Measurements from ENCODE around the gene THSD7B. TPM values are rescaled to one million over a fixed set of nuclear protein-coding genes. Genes with fewer than 3 reads are reported as not detected.

Gene THSD7B
- total and polyA plus RNA-seq, 9 of the 15 experiments (the other 6 are each of a cell fraction or from before 2014, with no cell fraction given): not detected

- H3K9me1 ChIP-seq (ENCODE audit: control insufficient read depth, insufficient read depth, low read length): no peaks in the 10 kb centered on the region
- no peak for ATAC-seq
- BruUV-seq (replicated peaks): no TSS peak
- intact Hi-C loops (cut with micrococcal nuclease) (no loop called here), in situ Hi-C loops (cut with MboI) (no loop called here)
- no peak overlapping the region for H3K27ac ChIP-seq (ENCODE audit: extremely low read depth, low read depth, low read length)
- no peak for FAIRE-seq
- H3K4me3 ChIP-seq: no peak overlapping the region
- no peak overlapping the region for H3K9ac ChIP-seq (ENCODE audit: insufficient read depth in 1 of 2, low read depth in 2 of 2, low read length in 2 of 2)
- no peaks in the 10 kb centered on the region for H3K36me3 ChIP-seq (ENCODE audit: control insufficient read depth, insufficient read depth, low read length)
- no peaks in the 10 kb centered on the region for H4K20me1 ChIP-seq (replicated peaks; ENCODE audit: control insufficient read depth, insufficient read depth, low read length)
- no peaks in the 10 kb centered on the region for H3K79me2 ChIP-seq (ENCODE audit: control insufficient read depth, insufficient read depth, low read length)
- CTCF ChIA-PET (ENCODE audit: low intra/inter-chr PET ratio): no interaction called here
- H3K27me3 ChIP-seq (ENCODE audit: control insufficient read depth in 2 of 2, insufficient read depth in 2 of 2, low read length in 2 of 2): no peaks in the 10 kb centered on the region
- no peak for DNase-seq (ENCODE audit: extremely low read depth in 1 of 4, low spot score in 3 of 4)
- TF ChIP-seq SNAPC5 (CRISPR knock-in tag; IDR thresholded peaks at IDR 0.05): no peak
- TF ChIP-seq CBFB (CRISPR knock-in tag; IDR thresholded peaks at IDR 0.05): no peak
- H3K4me2 ChIP-seq (ENCODE audit: insufficient read depth, low read length): no peak overlapping the region
- no peaks in the 10 kb centered on the region for H3K4me1 ChIP-seq (replicated peaks in 1 of 2; ENCODE audit: control insufficient read depth in 2 of 2, insufficient read depth in 2 of 2, low read length in 2 of 2)
- H2AFZ ChIP-seq (ENCODE audit: low read depth, low read length): no peak overlapping the region
- POLR2A ChIA-PET: no interaction called here
- H3K9me3 ChIP-seq (replicated peaks; ENCODE audit: control insufficient read depth, insufficient read depth, low read depth, low read length): no peaks in the 10 kb centered on the region
Measured at GRCh38 chr2:137107904-137108303, 342.6 kb downstream of the THSD7B start.

GRCh38 chr2:137111896-137112295, 346.6 kb downstream of the THSD7B start:
- Histone ChIP-seq H3K9ac (ENCODE audit: insufficient read depth in 1 of 2, low read depth in 2 of 2, low read length in 2 of 2) (no peak overlapping the region), H3K9me1 (ENCODE audit: control insufficient read depth, insufficient read depth, low read length) (no peaks in the 10 kb centered on the region), H3K4me2 (ENCODE audit: insufficient read depth, low read length) (no peak overlapping the region), H3K27ac (ENCODE audit: extremely low read depth, low read depth, low read length) (no peak overlapping the region), H4K20me1 (replicated peaks; ENCODE audit: control insufficient read depth, insufficient read depth, low read length) (no peaks in the 10 kb centered on the region), H3K4me3 (no peak overlapping the region), H2AFZ (ENCODE audit: low read depth, low read length) (no peak overlapping the region), H3K36me3 (ENCODE audit: control insufficient read depth, insufficient read depth, low read length) (no peaks in the 10 kb centered on the region), H3K79me2 (ENCODE audit: control insufficient read depth, insufficient read depth, low read length) (no peaks in the 10 kb centered on the region), H3K27me3 (ENCODE audit: control insufficient read depth in 2 of 2, insufficient read depth in 2 of 2, low read length in 2 of 2) (no peaks in the 10 kb centered on the region), H3K9me3 (replicated peaks; ENCODE audit: control insufficient read depth, insufficient read depth, low read depth, low read length) (no peaks in the 10 kb centered on the region), H3K4me1 (replicated peaks in 1 of 2; ENCODE audit: control insufficient read depth in 2 of 2, insufficient read depth in 2 of 2, low read length in 2 of 2) (no peaks in the 10 kb centered on the region)
- in situ Hi-C loops (cut with MboI) (no loop called here), intact Hi-C loops (cut with micrococcal nuclease) (no loop called here)
- ChIA-PET POLR2A (no interaction called here), CTCF (ENCODE audit: low intra/inter-chr PET ratio) (no interaction called here)
- WGBS (ENCODE audit: insufficient coverage, low coverage, missing lambda C conversion rate): 2% methylated on average over 5 of the region's 5 CpGs
- BruUV-seq (replicated peaks): no TSS peak
- FAIRE-seq: no peak
- TF ChIP-seq RFX1 (IDR thresholded peaks at IDR 0.05): no peak
- TF ChIP-seq ZFP1 (CRISPR knock-in tag; IDR thresholded peaks at IDR 0.05): no peak
- TF ChIP-seq ZNF778 (CRISPR knock-in tag; IDR thresholded peaks at IDR 0.05): no peak
- TF ChIP-seq E2F3 (CRISPR knock-in tag; IDR thresholded peaks at IDR 0.05): no peak
- TF ChIP-seq ATF2 (CRISPR knock-in tag; IDR thresholded peaks at IDR 0.05): no peak
- TF ChIP-seq ZNF224 (CRISPR knock-in tag; IDR thresholded peaks at IDR 0.05): no peak
- no peak for DNase-seq (ENCODE audit: extremely low read depth in 1 of 4, low spot score in 3 of 4)
- ATAC-seq: no peak

Measured in K562 (cell line).